H4 (cell line): ENCODE results near the gene DIP2C. TPM values are rescaled to one million over a fixed set of nuclear protein-coding genes. Genes with fewer than 3 reads are reported as not detected.
"Not testable (repeated sequence)": the region's sequence is repeated elsewhere in the genome, so short reads cannot be mapped to it uniquely, and the experiment has no call there.

Experiments used
- DNase-seq: peaks from one replicate; pipeline ENCODE4 v3.0.0-alpha.2; 2015; ENCODE audit warnings: low spot score
- total RNA-seq: library from RNA; depleted of rRNA; stranded (reverse); fragments of >200 nt; shearing (Covaris generic); gene quantifications from 2 replicates; pipeline ENCODE4 v1.2.3, GENCODE V29; 2014

The DIP2C gene
- total RNA-seq, 1 experiment from 2014 or later = 2.3 TPM

- no peak for DNase-seq
Observed at GRCh38 chr10:378230-378929, 311.1 kb downstream of the DIP2C start.

DNA sequence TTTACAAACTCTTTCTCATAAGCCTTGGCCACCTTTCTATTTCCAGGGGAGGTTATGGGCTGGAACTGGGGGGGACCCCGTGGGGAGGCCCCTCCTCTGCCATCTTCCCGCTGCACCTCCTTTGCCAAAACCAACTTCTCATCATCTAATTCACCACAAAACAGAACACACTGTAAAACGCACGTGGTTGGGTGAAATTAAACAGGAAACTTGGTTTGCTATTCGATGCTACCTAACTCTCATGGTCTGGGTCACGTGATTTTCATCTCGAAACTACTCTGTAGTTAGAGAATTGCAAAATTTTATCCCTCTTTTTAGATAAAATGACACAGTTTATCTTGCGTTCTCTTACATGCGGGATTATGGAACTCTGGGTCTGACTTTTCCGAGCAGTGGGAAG, 312.2 kb downstream of the DIP2C start:
- no peak for DNase-seq

GRCh38 chr10:375815-376505, 313.5 kb downstream of the DIP2C start:
- DNase-seq = no peak

DNA sequence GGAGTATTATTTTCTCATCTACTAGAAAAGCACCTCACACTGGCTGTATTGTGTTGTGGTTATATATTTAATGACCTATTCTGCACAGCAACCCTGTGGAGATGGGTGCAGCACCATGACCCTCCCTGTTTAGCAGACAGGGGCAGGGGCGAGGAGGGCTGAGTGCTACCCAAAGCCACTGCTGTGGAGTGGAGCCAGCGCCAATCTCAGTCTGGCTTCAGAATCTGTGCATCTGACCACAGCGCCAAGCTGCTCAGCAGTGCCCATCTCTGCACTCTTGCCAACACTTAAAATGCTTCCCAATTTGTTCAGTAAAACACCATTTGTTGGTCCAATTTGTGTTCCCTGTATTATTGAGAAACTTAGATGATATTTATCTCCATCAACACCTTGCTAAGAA, 315.1 kb downstream of the DIP2C start:
- DNase-seq = no peak

GRCh38 chr10:373526-374309, 315.8 kb downstream of the DIP2C start:
- DNase-seq = no peak

GRCh38 chr10:373015-373414, 316.5 kb downstream of the DIP2C start:
- no peak for DNase-seq

DNA sequence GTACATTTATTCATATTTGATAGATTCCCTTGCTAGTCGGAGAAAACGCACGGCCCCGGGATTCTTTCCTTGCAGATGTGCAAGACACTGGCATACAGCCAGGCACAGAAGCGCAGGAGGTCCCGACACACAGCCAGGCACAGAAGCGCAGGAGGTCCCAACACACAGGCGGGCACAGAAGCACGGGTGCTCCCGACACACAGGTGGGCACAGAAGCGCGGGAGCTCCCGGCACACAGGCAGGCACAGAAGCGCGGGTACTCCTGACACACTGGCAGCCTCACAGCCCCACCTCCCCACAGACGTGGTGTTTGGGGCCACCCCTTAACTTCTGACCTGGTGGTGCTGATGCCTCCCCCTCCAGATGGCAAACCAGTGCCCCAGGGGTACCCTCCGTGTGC, 316.9 kb downstream of the DIP2C start:
- DNase-seq = no peak

GRCh38 chr10:371515-371914, 318.0 kb downstream of the DIP2C start:
- DNase-seq = no peak

- DNase-seq = no peak
Observed at GRCh38 chr10:370449-370825, 319.0 kb downstream of the DIP2C start.

GRCh38 chr10:369684-370448, 319.6 kb downstream of the DIP2C start:
- no peak for DNase-seq

DNA sequence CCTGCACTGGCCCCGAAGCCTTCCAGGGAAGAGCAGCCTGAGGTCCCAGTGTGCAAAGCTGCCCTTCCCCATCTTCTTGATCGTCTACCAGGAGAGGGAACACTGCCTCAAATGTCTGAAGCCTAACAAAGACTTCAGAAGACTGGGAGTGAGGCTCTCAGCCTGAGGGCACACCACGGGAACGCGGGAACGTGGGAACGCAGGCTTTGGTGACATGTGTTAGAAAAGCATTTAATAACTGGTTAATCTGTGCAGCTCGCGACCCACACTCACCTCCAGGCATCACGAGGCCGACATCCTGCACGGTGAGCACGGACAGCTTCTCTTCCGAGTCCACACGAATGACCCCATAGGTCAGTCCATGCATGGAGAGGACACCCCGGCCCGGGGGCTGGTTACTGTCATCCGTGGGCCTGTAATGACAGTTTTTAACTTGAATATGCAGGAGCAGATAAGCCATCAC, 320.2 kb downstream of the DIP2C start:
- DNase-seq = no peak

- no peak for DNase-seq
Observed at GRCh38 chr10:368579-369220, 320.8 kb downstream of the DIP2C start.

- DNase-seq = not testable (repeated sequence)
Observed at GRCh38 chr10:368107-368506, 321.4 kb downstream of the DIP2C start.

GRCh38 chr10:367636-368035, 321.8 kb downstream of the DIP2C start:
- DNase-seq = no peak

DNA sequence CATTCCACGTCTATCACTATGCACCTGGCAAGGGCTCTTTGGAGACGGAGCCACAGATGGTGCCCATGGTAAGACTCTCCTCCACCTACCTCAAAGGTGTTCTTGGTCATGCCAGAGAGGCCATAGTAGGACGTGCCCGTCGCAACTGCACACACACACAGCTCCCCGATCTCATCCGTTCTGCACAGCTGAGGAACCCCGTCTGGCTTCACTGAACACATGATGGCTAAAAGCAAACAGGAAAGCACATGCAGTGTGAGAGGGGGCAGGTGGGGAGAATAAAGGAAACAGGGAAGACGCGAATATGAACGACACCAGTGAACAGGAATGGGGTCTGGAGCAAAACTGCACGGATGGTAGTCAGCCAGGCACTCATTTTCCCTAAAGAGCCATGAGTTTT, 323.3 kb downstream of the DIP2C start:
- DNase-seq = no peak

- no peak for DNase-seq
Observed at GRCh38 chr10:364267-364775, 325.1 kb downstream of the DIP2C start.

GRCh38 chr10:363152-363551, 326.3 kb downstream of the DIP2C start:
- no peak for DNase-seq

- DNase-seq = no peak
Observed at GRCh38 chr10:361203-362081, 328.0 kb downstream of the DIP2C start.

DNA sequence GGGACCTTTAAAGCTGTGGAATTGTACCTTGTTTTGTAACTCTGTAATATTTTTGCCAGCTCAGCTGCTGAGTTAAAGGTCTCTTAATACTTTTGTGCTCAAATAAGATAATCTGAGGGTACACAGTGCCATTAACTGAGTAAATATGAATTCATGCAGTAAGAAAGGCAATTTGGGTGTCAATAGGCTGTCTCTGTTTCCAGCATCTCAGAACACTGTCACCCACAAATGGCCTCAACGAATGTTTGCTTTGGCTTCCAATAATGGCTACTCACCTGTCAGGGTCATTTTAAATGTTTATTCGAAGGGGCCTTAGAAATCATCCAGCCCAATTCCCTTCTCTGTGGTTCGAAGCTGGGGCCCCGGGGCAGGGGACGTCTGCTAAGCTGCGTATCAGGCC, 328.8 kb downstream of the DIP2C start:
- no peak for DNase-seq

DNA sequence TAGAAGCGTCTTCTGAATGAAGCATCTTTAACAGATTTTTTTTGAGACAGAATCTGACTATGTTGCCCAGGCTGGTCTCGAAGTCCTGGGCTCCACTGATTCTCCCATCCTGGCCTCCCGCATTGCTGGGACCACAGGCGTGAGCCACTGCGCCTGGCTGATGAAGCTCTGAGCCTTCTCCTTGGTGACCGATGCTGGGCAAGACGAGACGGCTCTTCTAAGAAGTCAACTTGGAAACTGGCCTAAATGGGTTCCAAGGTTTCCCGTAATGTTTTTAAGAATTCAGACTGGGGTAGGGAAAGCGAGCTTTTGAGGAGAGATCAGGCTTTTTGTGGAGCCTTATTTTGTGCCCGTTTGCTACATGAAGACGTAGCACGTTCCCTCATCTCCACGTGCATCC, 329.7 kb downstream of the DIP2C start:
- DNase-seq = no peak
